ENCODE measurements around the gene KIF24.

DNA sequence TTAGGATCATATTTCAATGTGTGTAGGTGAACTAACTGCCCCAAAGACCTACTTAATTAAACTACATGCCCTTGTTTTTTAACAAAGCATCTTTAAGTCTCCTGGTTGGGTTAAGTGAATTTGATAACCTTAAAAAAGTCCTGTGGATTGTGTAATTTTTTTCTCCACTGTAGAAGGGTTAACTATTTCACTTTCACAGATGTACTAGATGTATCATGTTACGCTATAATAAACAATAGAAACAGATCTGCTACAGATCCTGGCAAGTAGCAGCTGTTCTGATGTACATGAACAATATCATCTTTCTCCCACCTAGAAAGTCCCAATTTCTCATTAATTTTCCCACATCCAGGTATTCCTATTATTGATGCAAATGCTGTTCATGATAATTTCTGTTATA lies 18.9 kb downstream of the KIF24 start:
- TF ChIP-seq, protein P1, sequence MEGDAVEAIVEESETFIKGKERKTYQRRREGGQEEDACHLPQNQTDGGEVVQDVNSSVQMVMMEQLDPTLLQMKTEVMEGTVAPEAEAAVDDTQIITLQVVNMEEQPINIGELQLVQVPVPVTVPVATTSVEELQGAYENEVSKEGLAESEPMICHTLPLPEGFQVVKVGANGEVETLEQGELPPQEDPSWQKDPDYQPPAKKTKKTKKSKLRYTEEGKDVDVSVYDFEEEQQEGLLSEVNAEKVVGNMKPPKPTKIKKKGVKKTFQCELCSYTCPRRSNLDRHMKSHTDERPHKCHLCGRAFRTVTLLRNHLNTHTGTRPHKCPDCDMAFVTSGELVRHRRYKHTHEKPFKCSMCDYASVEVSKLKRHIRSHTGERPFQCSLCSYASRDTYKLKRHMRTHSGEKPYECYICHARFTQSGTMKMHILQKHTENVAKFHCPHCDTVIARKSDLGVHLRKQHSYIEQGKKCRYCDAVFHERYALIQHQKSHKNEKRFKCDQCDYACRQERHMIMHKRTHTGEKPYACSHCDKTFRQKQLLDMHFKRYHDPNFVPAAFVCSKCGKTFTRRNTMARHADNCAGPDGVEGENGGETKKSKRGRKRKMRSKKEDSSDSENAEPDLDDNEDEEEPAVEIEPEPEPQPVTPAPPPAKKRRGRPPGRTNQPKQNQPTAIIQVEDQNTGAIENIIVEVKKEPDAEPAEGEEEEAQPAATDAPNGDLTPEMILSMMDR (IDR thresholded peaks at IDR 0.05) = no peak
- no peak for TF ChIP-seq POLR2A (IDR thresholded peaks at IDR 0.05)
- TF ChIP-seq POLR2AphosphoS5 (IDR thresholded peaks at IDR 0.05) = no peak
- TF ChIP-seq EP300 (IDR thresholded peaks at IDR 0.05) = no peak
